Naive thymus-derived CD8-positive, alpha-beta T cell (primary cell): ENCODE results near the gene DHX35. TPM values are rescaled to one million over a fixed set of nuclear protein-coding genes. Genes with fewer than 3 reads are reported as not detected.
A peak's percentile ranks its signal among the peaks of the same experiment; 100 is the strongest.

Experiments used
- ATAC-seq, 2 donors: fragments of 150-1000 bp; cut with Tn5 transposase in 1 of 2; sonication (Bioruptor Pico), chemical (Tn5 transposase) in 1 of 2; 1 replicate in 1 of 2; 2 replicates in 1 of 2; pipeline ENCODE4 v1.10.0; 2021; ENCODE audit warnings: mild to moderate bottlenecking in 2 of 2, moderate library complexity in 2 of 2
- POLR2A ChIA-PET: fragments of 350-600 bp; sonication (Branson Sonifier 250); formaldehyde crosslinking; loops from one replicate; lab custom pipeline; 2021; ENCODE audit warnings: antibody characterized with exemption; lab: Charles Lee
- DNase-seq, 10 donors: peaks; one replicate each; pipeline versions ENCODE4 v3.0.0 to v3.0.0-alpha.2; 2020 to 2022
- H3K27ac Mint-ChIP-seq, 10 donors: one replicate each; pipeline ENCODE4 v1.8.0; 2020 to 2022; ENCODE audit warnings: mild to moderate bottlenecking in 10 of 10, mixed read lengths in 10 of 10, moderate library complexity in 4 of 10, inconsistent platforms in 1 of 10
- H3K27me3 Mint-ChIP-seq, 5 donors: one replicate each; pipeline ENCODE4 v1.8.0; 2021 to 2022; ENCODE audit warnings: mixed read lengths in 5 of 5
- H3K36me3 Mint-ChIP-seq, 3 donors: one replicate each; pipeline ENCODE4 v1.8.0; 2020 to 2022; ENCODE audit warnings: mixed read lengths in 3 of 3, mild to moderate bottlenecking in 2 of 3, inconsistent platforms in 1 of 3
- H3K4me1 Mint-ChIP-seq, 4 donors: one replicate each; pipeline ENCODE4 v1.8.0; 2021 to 2022; ENCODE audit warnings: mixed read lengths in 4 of 4
- H3K4me3 Mint-ChIP-seq, 10 donors: one replicate each; pipeline ENCODE4 v1.8.0; 2020 to 2022; ENCODE audit warnings: mild to moderate bottlenecking in 10 of 10, mixed read lengths in 10 of 10, moderate library complexity in 6 of 10, inconsistent platforms in 1 of 10
- H3K9me3 Mint-ChIP-seq, 9 donors: one replicate each; pipeline ENCODE4 v1.8.0; 2020 to 2022; ENCODE audit warnings: mixed read lengths in 9 of 9, mild to moderate bottlenecking in 3 of 9, inconsistent platforms in 1 of 9, moderate library complexity in 1 of 9
- polyA plus RNA-seq, 3 donors: library from polyadenylated mRNA; unstranded; fragments of 300-500 nt; fragmentation: Illumina TruSeq; gene quantifications; one replicate each; pipeline ENCODE4 v1.2.3, GENCODE V29; 2021
- total RNA-seq, 8 experiments: library from RNA in 2 of 8; stranded (reverse) in 2 of 8; gene quantifications; one replicate each; pipeline ENCODE4 v1.2.3 and lab custom pipeline; 2021 to 2026

The DHX35 gene
- total and polyA plus RNA-seq, 5 experiments from 2014 or later = 5.4 to 12.5 (median 7.5) TPM

DNA sequence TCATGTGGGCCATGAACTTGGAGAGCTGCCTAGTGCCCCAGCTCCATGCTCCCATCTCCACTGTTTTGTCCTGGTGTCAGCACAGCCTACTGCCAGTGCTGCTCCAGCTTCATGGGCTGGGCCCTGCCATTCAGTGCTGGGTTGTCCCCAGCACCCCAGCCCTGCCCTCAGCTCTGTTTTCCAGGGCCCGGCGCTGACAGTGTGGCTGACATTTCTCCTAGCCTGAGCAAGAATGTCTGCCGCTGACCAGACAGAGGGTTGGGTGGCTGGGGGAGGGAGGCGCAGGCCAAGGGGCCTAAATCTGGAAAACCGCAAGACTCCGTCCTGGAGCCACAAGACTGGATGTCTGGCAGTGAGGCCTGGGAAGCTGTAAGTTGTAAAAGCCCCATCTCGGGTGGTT is 78.9 kb downstream of the DHX35 start:
- H3K4me1 Mint-ChIP-seq = peaks cover 0 to 1% (median 0%) of the 10 kb centered on the region in 4 donors
- ATAC-seq (no peak), DNase-seq (no peak)
- H3K4me3 Mint-ChIP-seq = no peak overlapping the region
- POLR2A ChIA-PET = interaction anchor here (0.8 kb wide), 1 partner anchor 78 kb away, joined by 3 read pairs; no protein-coding TSS in a partner anchor
- H3K27me3 Mint-ChIP-seq = no peaks in the 10 kb centered on the region
- H3K9me3 Mint-ChIP-seq = no peaks in the 10 kb centered on the region
- peaks cover 1 to 65% (median 5%) of the 10 kb centered on the region in 3 donors for H3K36me3 Mint-ChIP-seq
- H3K27ac Mint-ChIP-seq = no peak overlapping the region

DNA sequence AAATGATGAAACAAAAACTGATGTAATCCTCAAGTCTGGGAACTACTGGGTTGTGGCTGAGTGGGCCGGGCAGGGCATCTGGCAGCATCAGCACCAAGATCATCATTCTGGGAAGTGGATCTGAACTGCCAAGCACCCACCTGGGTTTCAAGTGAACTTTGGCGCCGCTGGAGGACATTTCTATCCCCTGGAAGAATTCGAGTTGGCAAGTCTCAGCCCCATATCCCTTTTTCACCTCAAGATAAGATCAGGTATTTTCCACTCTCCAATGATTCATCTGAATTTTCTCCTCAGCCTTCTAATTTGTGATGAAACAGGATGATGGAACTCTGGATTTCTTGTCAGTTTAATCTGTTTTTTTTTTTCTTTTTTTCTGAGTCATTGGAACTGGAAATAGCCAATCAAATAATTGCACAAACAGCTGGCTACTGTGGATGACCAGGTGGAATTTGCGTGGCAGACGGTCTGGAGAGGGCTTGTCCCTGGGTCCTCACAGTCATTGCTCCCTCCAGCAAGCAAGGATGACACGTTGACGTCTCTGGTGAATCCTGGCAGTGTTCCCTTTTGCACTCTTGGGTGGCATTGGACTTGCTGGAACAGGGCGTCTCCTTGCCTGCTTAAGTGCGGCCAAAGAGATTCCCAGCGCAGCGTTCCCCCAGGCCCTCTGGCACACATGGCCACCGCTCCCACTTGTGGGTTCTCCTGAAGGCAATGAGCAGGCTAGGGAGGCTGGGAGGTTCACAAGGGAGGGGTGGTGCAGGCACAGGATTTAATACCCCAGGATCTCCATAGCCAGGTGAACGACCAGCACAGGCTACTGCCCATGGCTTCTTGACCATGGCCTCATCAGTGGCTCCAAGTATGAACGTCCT is 80.4 kb downstream of the DHX35 start:
- DNase-seq = no peak

DNA sequence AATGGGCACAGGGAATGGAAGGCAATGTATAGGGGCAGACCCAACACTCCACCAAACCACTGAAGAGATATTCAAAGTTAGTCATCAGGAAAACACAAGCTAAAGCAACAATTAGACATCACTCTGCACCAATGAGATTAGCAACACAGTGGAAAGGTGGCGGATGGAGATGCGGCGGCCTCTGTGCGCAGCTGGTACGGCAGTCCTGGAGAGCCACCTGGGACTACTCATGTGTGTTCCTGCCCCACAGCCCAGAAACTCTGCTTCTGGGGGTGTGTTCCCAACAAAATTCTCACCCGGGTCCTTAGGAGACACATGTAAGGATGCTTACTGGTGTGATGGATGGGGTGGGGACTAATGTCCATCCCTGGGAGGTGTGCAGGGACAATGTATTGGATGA is 82.4 kb downstream of the DHX35 start:
- H3K9me3 Mint-ChIP-seq = no peaks in the 10 kb centered on the region
- peak overlapping the region in 1 of 10 donors; percentile 33 for H3K27ac Mint-ChIP-seq
- peaks cover 0 to 33% (median 0%) of the 10 kb centered on the region in 3 donors for H3K36me3 Mint-ChIP-seq
- ATAC-seq (no peak), DNase-seq (no peak)
- no peak overlapping the region for H3K4me3 Mint-ChIP-seq
- H3K27me3 Mint-ChIP-seq = no peaks in the 10 kb centered on the region
- H3K4me1 Mint-ChIP-seq = peaks cover 0 to 2% (median under 1%) of the 10 kb centered on the region in 4 donors
- POLR2A ChIA-PET = no interaction called here

More for the DNA sequence above, 80.4 kb downstream of the DHX35 start:
- Mint-ChIP-seq H3K27ac (no peak overlapping the region), H3K27me3 (no peaks in the 10 kb centered on the region), H3K4me3 (peak overlapping the region in 1 of 10 donors; percentile 41), H3K36me3 (peaks cover 1 to 53% (median 5%) of the 10 kb centered on the region in 3 donors), H3K4me1 (peaks cover 0 to 1% (median 0%) of the 10 kb centered on the region in 4 donors), H3K9me3 (no peaks in the 10 kb centered on the region)
- POLR2A ChIA-PET = no interaction called here
- no peak for ATAC-seq

DNA sequence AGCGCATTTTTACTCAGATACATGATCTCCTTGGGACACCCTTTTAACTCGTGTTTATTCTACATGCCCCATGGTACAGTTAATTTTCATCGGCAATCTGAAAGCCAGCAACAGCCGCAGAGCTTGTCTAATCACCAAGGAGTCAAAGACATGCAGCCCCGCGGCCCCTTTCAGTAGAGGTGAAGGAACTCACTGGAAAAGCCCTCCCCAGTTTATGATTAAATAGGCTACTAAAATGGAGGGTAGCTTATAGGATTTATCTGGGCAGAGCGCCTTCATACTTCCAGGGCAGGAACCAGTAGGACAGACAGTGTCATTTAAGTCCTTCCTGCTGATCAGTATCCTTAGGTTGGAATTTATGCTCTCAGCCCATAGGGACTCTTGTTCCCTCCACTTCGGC is 83.5 kb downstream of the DHX35 start:
- H3K36me3 Mint-ChIP-seq = peaks cover 0 to 26% (median 0%) of the 10 kb centered on the region in 3 donors
- no peak for ATAC-seq
- POLR2A ChIA-PET = interaction anchor here (0.6 to 0.7 kb wide), 3 partner anchors 21 to 1488 kb away, joined by 3 to 8 read pairs (median 4); no protein-coding TSS in a partner anchor

DNA sequence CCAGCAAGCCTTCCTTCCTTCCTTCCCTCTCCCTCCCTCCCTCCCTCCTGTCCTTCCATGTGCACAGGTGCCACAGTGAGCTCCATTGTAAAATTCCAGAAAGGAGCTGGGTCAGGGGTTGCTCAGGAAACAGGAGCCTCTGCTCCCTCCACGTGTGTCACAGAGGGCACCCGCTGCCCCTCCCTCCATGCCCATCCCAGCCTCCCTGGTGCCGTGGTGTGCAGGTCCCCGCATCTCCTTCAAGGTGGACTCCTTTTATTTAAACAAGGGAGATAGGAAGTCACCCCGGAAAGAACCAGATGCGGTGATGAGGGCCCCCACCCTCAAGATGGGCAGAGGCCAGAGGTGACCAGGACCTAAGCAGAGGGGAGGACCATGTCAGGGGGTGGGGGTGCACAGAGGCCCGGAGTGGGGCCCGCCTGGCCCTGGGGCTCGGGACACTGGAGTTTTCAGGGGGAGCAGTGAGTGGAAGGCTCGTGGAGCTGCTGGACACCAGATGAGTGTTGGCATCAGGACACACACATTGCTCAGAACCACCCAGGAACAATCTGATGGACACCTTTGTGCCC is 85.4 kb downstream of the DHX35 start:
- no peaks in the 10 kb centered on the region for H3K9me3 Mint-ChIP-seq
- H3K27me3 Mint-ChIP-seq = peaks cover 0 to under 1% (median 0%) of the 10 kb centered on the region in 5 donors
- POLR2A ChIA-PET = no interaction called here

More for the DNA sequence above, 83.5 kb downstream of the DHX35 start:
- Mint-ChIP-seq H3K27me3 (no peaks in the 10 kb centered on the region), H3K4me3 (no peak overlapping the region), H3K9me3 (no peaks in the 10 kb centered on the region), H3K4me1 (peaks cover 0 to 11% (median 6%) of the 10 kb centered on the region in 4 donors), H3K27ac (peak overlapping the region in 2 of 10 donors; percentile 49 to 65)
- DNase-seq = no peak

DNA sequence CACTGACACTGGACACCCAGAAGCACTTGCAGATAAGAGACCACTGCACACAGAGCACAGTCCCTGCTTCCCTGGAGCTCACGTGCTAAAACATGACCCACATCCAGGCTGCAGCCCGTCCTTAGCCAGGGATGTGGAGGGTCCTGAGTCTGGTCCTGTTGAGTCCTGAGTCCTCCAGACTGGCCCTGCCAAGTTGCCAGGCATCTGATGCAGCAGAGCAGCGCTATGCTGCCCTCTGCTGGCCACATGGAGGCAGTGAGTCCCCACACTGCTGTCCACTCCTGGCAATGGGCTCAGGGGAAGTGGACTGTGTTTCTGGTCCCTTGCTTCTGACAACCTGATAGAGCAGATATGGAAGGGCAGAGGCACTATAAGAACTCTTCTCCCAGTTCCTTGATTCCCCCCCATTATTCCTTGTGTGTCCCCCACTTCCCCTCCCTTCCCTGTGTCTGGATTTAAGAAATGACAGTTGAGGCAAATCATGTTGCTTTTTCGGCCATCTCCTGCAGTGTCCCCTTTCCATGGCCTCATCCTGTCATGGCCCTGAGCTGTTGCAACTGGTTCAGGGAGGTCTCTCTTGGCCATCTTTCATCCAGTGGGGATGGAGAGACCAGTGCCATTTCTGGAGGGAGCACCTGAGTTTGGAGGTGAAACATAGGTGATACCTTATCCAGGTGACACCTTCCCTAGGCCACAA is 86.0 kb downstream of the DHX35 start:
- H3K27me3 Mint-ChIP-seq = peaks cover 0 to 7% (median 3%) of the 10 kb centered on the region in 5 donors
- H3K4me3 Mint-ChIP-seq = peak overlapping the region in 6 of 10 donors; percentile 39 to 78 (median 64)
- POLR2A ChIA-PET = no interaction called here
- H3K36me3 Mint-ChIP-seq = peaks cover 0 to 9% (median 0%) of the 10 kb centered on the region in 3 donors
- ATAC-seq (peak; percentile 63 to 67), DNase-seq (peak; percentile 30 to 73 (median 61))
- no peaks in the 10 kb centered on the region for H3K9me3 Mint-ChIP-seq
- peak overlapping the region in 3 of 10 donors; percentile 46 to 62 (median 56) for H3K27ac Mint-ChIP-seq
- H3K4me1 Mint-ChIP-seq = peaks cover 0 to 14% (median 6%) of the 10 kb centered on the region in 4 donors

More for the DNA sequence above, 85.4 kb downstream of the DHX35 start:
- peaks cover 0 to 14% (median 0%) of the 10 kb centered on the region in 3 donors for H3K36me3 Mint-ChIP-seq
- ATAC-seq = no peak
- H3K4me3 Mint-ChIP-seq = no peak overlapping the region
- H3K4me1 Mint-ChIP-seq = peaks cover 0 to 14% (median 6%) of the 10 kb centered on the region in 4 donors
- no peak for DNase-seq
- no peak overlapping the region for H3K27ac Mint-ChIP-seq

DNA sequence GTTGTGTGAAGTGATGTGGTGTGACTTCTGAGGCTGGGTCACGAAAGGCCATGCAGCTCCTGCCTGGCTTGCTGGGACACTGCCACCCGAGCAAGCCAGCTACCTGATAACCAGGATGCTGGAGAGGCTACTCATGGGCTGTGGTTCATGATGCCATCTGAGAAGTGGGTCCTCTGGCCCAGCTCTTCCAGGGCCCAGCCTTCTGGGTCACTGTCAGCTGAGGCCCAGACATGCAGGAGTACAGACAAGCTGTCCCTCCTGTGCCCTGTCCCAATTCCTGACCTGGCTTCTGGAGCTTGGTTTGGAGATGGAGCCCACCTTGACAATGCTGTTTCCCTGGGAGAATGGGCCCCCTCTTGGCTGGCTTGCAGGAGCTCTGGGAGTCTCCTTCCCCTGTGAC is 87.0 kb downstream of the DHX35 start:
- peak in 1 of 10 donors; percentile 7 for DNase-seq
- no peak for ATAC-seq
- peaks cover 0 to 17% (median 4%) of the 10 kb centered on the region in 5 donors for H3K27me3 Mint-ChIP-seq
- H3K4me3 Mint-ChIP-seq = peak overlapping the region in 8 of 10 donors; percentile 80 to 92 (median 86)
- POLR2A ChIA-PET = no interaction called here
- peaks cover 0 to 1% (median 0%) of the 10 kb centered on the region in 3 donors for H3K36me3 Mint-ChIP-seq
- H3K9me3 Mint-ChIP-seq = no peaks in the 10 kb centered on the region
- H3K4me1 Mint-ChIP-seq = peaks cover 0 to 14% (median 6%) of the 10 kb centered on the region in 4 donors
- peak overlapping the region in 3 of 10 donors; percentile 15 to 81 (median 24) for H3K27ac Mint-ChIP-seq

DNA sequence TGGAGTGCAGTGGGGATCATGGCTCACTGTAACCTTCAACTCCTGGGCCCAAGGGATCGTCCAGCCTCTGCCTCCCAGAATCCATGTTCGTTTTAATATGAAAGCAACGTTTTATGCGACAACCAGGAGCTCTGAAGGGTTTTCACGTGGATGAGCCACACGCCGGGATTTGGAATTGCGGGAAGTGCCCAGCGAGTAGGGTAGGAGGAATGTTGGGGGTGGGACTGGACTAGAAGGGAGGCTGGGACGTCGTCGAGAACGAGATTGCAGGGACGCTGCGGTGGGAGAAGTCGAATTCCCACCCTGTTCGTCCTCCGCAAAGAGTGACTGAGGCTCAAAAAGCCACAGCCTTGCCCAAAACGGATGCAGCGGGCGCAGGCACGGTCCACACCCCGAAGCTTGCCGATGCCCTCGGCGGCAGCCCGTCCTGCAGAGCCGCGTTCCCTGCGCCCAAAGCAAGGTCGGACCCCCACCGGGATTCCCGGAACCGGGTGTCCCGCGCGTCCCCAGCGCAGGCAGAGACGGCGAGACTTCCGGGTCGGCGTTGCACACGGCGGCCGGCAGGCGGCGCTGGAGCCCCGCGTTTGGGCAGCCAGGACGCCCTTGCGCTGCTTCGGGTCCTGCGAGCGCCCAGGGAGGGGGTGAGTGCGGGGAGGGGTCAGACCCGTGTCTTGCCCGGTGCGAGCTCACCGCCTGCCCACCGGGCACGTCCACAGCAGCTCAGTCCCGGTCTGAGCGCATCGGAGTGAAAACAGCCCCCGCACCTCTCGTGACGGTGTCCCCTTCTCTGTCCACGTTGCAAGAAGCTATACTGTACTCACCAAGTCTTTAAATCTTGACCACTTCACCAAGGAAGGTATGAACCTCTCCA is 87.8 kb downstream of the DHX35 start:
- ATAC-seq (peak; percentile 91 to 92), DNase-seq (peak; percentile 59 to 84 (median 78))
- Mint-ChIP-seq H3K36me3 (no peaks in the 10 kb centered on the region), H3K4me1 (peaks cover 0 to 14% (median 6%) of the 10 kb centered on the region in 4 donors), H3K9me3 (no peaks in the 10 kb centered on the region), H3K4me3 (peak overlapping the region; percentile 80 to 93 (median 87)), H3K27ac (peak overlapping the region in 9 of 10 donors; percentile 24 to 89 (median 78)), H3K27me3 (peaks cover 0 to 24% (median 4%) of the 10 kb centered on the region in 5 donors)
- POLR2A ChIA-PET = no interaction called here

DNA sequence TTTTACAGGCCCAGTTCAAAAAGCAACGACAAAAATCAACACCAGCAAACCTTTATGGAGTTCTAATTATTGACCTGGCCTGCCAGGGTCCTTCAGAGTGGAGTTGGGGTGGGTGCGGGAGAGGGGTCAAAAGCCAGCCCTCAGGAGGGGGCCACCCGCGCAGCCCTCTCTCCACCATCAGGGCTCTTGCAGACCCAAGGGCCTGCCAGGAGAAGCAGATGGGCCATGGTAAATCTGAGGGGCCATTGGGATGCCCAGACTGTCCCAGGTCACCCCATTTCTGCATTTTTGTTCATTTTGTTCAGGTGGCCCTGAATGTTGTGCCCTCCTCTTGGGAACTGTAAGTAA is 88.4 kb downstream of the DHX35 start:
- ATAC-seq = no peak
- no peaks in the 10 kb centered on the region for H3K9me3 Mint-ChIP-seq
- POLR2A ChIA-PET = no interaction called here
- H3K36me3 Mint-ChIP-seq = no peaks in the 10 kb centered on the region
- no peak for DNase-seq
- peak overlapping the region; percentile 70 to 93 (median 87) for H3K4me3 Mint-ChIP-seq
- peaks cover 0 to 30% (median 4%) of the 10 kb centered on the region in 5 donors for H3K27me3 Mint-ChIP-seq
- H3K27ac Mint-ChIP-seq = peak overlapping the region in 4 of 10 donors; percentile 19 to 89 (median 43)
- H3K4me1 Mint-ChIP-seq = peaks cover 0 to 14% (median 6%) of the 10 kb centered on the region in 4 donors

DNA sequence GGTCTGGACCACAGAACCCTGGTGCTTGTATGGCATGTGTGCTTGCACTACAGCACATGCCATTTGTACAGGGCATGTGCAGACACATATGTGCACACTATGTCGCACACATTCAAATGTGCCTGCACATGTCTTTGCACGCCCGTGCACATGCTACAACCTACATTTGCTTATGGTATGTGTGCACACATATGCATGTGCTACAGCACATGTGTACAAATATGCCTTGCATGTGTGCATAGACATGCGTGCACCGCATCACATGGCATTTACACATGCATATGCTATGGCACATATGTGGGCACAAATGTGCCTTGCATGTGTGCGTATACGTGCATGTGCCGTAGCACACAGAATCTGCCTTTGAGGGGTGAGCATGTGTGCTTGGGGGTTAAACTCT is 90.5 kb downstream of the DHX35 start:
- no peaks in the 10 kb centered on the region for H3K36me3 Mint-ChIP-seq
- H3K27me3 Mint-ChIP-seq = peaks cover 0 to 46% (median 9%) of the 10 kb centered on the region in 5 donors
- POLR2A ChIA-PET = no interaction called here
- ATAC-seq (no peak), DNase-seq (no peak)
- peak overlapping the region in 2 of 10 donors; percentile 11 to 15 for H3K27ac Mint-ChIP-seq
- peak overlapping the region in 1 of 10 donors; percentile 48 for H3K4me3 Mint-ChIP-seq
- peaks cover 2 to 14% (median 6%) of the 10 kb centered on the region in 4 donors for H3K4me1 Mint-ChIP-seq
- no peaks in the 10 kb centered on the region for H3K9me3 Mint-ChIP-seq

DNA sequence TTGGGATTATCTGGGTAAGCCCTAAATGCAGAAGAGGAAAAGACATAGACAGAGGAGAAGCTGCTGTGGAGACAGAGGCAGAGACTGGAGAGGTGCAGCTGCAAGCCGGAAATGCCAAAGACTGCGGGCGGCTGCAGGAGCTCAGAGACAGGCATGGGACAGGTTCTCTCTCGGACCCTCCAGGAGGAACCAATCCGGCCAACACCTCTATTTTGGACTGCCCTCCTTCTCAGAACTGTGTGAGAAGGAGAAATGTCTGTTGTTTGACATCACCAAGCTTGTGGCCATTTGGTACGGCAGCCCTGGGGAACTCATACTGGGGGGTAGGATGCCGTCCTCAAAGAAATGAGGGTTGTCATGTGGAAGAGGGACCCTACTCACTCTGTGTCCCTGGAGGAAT is 95.0 kb downstream of the DHX35 start:
- H3K27me3 Mint-ChIP-seq = peaks cover 3 to 59% (median 15%) of the 10 kb centered on the region in 5 donors
- no peaks in the 10 kb centered on the region for H3K9me3 Mint-ChIP-seq
- ATAC-seq = no peak
- POLR2A ChIA-PET = interaction anchor here (0.6 kb wide), 1 partner anchor 1024 kb away, joined by 3 read pairs; the partner anchor contains the start of genes RPRD1B and TTI1
- no peak overlapping the region for H3K4me3 Mint-ChIP-seq
- H3K4me1 Mint-ChIP-seq = peaks cover 0 to 2% (median 0%) of the 10 kb centered on the region in 4 donors
- no peaks in the 10 kb centered on the region for H3K36me3 Mint-ChIP-seq
- no peak for DNase-seq
- peak overlapping the region in 1 of 10 donors; percentile 79 for H3K27ac Mint-ChIP-seq
